K562 (cell line): ENCODE results near the gene TRAPPC2L. TPM values are rescaled to one million over a fixed set of nuclear protein-coding genes. Genes with fewer than 3 reads are reported as not detected.
A peak's percentile ranks its signal among the peaks of the same experiment; 100 is the strongest.

Experiments
- GTF2E2 ChIP-seq: fragments of 200-800 bp; sonication (Bioruptor generic); IDR thresholded peaks from 2 replicates; pipeline ENCODE4 v1.6.1; 2016; ENCODE audit warnings: missing genetic modification characterization, missing compliant biosample characterization
- KAT7 ChIP-seq: sonication (generic); formaldehyde crosslinking; IDR thresholded peaks from 2 replicates; pipeline ENCODE4 v1.8.0; 2022; ENCODE audit warnings: missing genetic modification reagents, mild to moderate bottlenecking, borderline replicate concordance
- MBD2 ChIP-seq: sonication (generic); IDR thresholded peaks from 2 replicates; pipeline ENCODE4 v1.6.1; 2016; ENCODE audit warnings: low read depth, borderline replicate concordance
- POLR2A ChIP-seq: fragments of 450-650 bp; conservative IDR thresholded peaks from 2 replicates; pipeline ENCODE4 v1.6.1; 2016
- RBM17 ChIP-seq: fragments of 200-400 bp; formaldehyde crosslinking; IDR thresholded peaks from 2 replicates; pipeline ENCODE4 v1.6.1; 2017; ENCODE audit warnings: low read depth, mild to moderate bottlenecking, low read length, borderline replicate concordance
- SIN3B ChIP-seq: fragments of 450-650 bp; IDR thresholded peaks from 2 replicates; pipeline ENCODE4 v1.6.1; 2017; ENCODE audit warnings: low read depth, mild to moderate bottlenecking, moderate library complexity
- SIRT6 ChIP-seq: IDR thresholded peaks from one replicate; pipeline ENCODE4 v1.6.1; 2012; ENCODE audit warnings: low read depth, mild to moderate bottlenecking, control low read depth, inconsistent platforms, low read length, moderate library complexity
- STAT5B ChIP-seq: fragments of 250-450 bp; sonication (Bioruptor Pico); IDR thresholded peaks from 2 replicates; pipeline ENCODE4 v1.8.0; 2021; ENCODE audit warnings: mild to moderate bottlenecking, inconsistent platforms
- TAF7 ChIP-seq: fragments of 450-650 bp; IDR thresholded peaks from 2 replicates; pipeline ENCODE4 v1.6.1; 2016; ENCODE audit warnings: missing genetic modification characterization, missing compliant biosample characterization
- U2AF1 ChIP-seq: fragments of 200-400 bp; formaldehyde crosslinking; optimal IDR thresholded peaks from 2 replicates; pipeline ENCODE3; 2017; ENCODE audit warnings: mild to moderate bottlenecking, low read depth, low read length, moderate library complexity
- ZFP30 ChIP-seq: fragments of 250-450 bp; sonication (Bioruptor Pico); IDR thresholded peaks from 2 replicates; pipeline ENCODE4 v1.8.0; 2022; ENCODE audit warnings: moderate library complexity, mild to moderate bottlenecking, inconsistent platforms, borderline replicate concordance
- ZFP36 ChIP-seq: fragments of 150-350 bp; IDR thresholded peaks from 2 replicates; pipeline ENCODE4 v1.6.1; 2018; ENCODE audit warnings: low read length, low read depth; ENCODE audit not compliant: partially characterized antibody
- ZSCAN32 ChIP-seq: fragments of 450-650 bp; formaldehyde crosslinking; IDR thresholded peaks from 2 replicates; pipeline ENCODE4 v1.4.0; 2020; ENCODE audit warnings: mild to moderate bottlenecking, moderate library complexity
- polyA plus RNA-seq, 8 experiments: library from polyadenylated mRNA; depleted of rRNA in 4 of 8; stranded (reverse) in 5 of 8; unstranded in 3 of 8; fragments of >200 nt; fragmentation: Nextera tagmentation in 2 of 8; fragmentation: Illumina TruSeq in 1 of 8; extraction: Ambion mirVana in 2 of 8; extraction: Trizol in 1 of 8; gene quantifications; 2 replicates each; pipeline versions ENCODE4 v1.2.1 to v1.2.3, GENCODE V29; 2011 to 2014; ENCODE audit warnings: inconsistent platforms in 1 of 8, missing spikeins in 1 of 8
- total RNA-seq, 7 experiments: library from RNA; depleted of rRNA in 6 of 7; stranded (reverse); fragments of >200 nt in 6 of 7; fragmentation: Illumina TruSeq in 2 of 7; extraction: Trizol in 2 of 7; gene quantifications; 2 replicates each; pipeline versions ENCODE4 v1.2.1 to v1.2.3, GENCODE V29; 2011 to 2021; ENCODE audit warnings: low replicate concordance in 1 of 7
- TF ChIP-seq, protein P1 (sequence below): sonication (generic); formaldehyde crosslinking; IDR thresholded peaks from 2 replicates; pipeline ENCODE4 v1.8.0; 2022; ENCODE audit warnings: mild to moderate bottlenecking, missing genetic modification reagents
- TF ChIP-seq, protein P2 (sequence below): fragments of 450-650 bp; IDR thresholded peaks from 2 replicates; pipeline ENCODE4 v1.6.1; 2018; ENCODE audit warnings: mild to moderate bottlenecking, low read depth; ENCODE audit not compliant: partially characterized antibody
- TF ChIP-seq, protein P3 (sequence below): fragments of 450-650 bp; IDR thresholded peaks from 2 replicates; pipeline ENCODE4 v1.6.1; 2017; ENCODE audit warnings: antibody characterized with exemption, mild to moderate bottlenecking

The TRAPPC2L gene
- total and polyA plus RNA-seq, 9 of the 15 experiments (the other 6 are each of a cell fraction or from before 2014, with no cell fraction given) = 60.4 to 398 (median 97.5) TPM

DNA sequence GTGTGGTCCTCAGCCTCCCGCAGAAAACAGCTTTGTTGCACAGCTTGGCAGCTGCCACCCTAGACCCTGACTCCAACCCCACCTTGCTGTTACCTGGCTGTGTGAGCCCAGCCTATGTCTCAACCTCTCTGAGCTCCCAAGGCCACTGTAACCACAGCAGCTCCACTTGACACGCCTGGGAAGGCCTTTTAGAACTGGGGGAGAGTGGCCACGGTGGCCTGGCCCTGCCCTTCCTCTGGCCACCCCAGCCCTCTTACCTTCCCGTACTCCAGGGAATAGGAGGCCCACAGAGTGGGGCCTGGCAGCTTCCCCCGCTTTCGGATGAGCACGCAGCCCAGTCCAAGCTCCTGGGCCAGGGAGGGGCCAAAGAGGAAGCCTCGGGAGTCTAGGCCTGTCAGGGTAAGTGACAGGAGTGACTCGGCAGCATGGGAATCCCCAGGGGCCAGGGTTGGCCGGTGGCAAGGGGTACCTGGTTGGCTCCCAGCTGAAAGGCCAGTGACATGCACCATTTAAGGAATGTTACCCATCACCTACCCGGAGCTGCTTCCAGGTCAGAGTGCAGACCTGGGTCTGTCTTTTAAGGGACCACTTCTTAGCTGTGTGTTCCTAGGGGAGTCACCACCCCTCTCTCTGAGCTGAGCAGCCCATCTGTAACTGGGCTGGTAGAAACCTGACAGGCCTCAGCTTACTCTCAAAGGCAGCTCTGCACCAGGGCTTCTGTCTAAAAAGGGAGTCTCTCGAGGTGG is 46.6 kb upstream of the TRAPPC2L start (continued):
- TF ChIP-seq GTF2E2 (no peak), ZFP30 (CRISPR knock-in tag) (no peak), POLR2A (peak; percentile 38; the same call in 1 of the 2 replicates), STAT5B (CRISPR knock-in tag) (no peak), MBD2 (no peak), SIRT6 (no peak), ZSCAN32 (CRISPR knock-in tag) (no peak), KAT7 (CRISPR knock-in tag) (peak; percentile 57; the same call in 1 of the 2 replicates), TAF7 (no peak), ZFP36 (peak; percentile 82), RBM17 (no peak), SIN3B (0 out of 2 replicates have a peak, but pooled peaks have one; percentile 26), U2AF1 (no peak)
- TF ChIP-seq, protein P1, sequence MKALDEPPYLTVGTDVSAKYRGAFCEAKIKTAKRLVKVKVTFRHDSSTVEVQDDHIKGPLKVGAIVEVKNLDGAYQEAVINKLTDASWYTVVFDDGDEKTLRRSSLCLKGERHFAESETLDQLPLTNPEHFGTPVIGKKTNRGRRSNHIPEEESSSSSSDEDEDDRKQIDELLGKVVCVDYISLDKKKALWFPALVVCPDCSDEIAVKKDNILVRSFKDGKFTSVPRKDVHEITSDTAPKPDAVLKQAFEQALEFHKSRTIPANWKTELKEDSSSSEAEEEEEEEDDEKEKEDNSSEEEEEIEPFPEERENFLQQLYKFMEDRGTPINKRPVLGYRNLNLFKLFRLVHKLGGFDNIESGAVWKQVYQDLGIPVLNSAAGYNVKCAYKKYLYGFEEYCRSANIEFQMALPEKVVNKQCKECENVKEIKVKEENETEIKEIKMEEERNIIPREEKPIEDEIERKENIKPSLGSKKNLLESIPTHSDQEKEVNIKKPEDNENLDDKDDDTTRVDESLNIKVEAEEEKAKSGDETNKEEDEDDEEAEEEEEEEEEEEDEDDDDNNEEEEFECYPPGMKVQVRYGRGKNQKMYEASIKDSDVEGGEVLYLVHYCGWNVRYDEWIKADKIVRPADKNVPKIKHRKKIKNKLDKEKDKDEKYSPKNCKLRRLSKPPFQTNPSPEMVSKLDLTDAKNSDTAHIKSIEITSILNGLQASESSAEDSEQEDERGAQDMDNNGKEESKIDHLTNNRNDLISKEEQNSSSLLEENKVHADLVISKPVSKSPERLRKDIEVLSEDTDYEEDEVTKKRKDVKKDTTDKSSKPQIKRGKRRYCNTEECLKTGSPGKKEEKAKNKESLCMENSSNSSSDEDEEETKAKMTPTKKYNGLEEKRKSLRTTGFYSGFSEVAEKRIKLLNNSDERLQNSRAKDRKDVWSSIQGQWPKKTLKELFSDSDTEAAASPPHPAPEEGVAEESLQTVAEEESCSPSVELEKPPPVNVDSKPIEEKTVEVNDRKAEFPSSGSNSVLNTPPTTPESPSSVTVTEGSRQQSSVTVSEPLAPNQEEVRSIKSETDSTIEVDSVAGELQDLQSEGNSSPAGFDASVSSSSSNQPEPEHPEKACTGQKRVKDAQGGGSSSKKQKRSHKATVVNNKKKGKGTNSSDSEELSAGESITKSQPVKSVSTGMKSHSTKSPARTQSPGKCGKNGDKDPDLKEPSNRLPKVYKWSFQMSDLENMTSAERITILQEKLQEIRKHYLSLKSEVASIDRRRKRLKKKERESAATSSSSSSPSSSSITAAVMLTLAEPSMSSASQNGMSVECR = 0 out of 2 replicates have a peak, but pooled peaks have one; percentile 43
- TF ChIP-seq, protein P2, sequence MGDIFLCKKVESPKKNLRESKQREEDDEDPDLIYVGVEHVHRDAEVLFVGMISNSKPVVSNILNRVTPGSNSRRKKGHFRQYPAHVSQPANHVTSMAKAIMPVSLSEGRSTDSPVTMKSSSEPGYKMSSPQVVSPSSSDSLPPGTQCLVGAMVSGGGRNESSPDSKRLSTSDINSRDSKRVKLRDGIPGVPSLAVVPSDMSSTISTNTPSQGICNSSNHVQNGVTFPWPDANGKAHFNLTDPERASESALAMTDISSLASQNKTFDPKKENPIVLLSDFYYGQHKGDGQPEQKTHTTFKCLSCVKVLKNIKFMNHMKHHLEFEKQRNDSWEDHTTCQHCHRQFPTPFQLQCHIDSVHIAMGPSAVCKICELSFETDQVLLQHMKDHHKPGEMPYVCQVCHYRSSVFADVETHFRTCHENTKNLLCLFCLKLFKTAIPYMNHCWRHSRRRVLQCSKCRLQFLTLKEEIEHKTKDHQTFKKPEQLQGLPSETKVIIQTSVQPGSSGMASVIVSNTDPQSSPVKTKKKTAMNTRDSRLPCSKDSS = no peak
- TF ChIP-seq, protein P3, sequence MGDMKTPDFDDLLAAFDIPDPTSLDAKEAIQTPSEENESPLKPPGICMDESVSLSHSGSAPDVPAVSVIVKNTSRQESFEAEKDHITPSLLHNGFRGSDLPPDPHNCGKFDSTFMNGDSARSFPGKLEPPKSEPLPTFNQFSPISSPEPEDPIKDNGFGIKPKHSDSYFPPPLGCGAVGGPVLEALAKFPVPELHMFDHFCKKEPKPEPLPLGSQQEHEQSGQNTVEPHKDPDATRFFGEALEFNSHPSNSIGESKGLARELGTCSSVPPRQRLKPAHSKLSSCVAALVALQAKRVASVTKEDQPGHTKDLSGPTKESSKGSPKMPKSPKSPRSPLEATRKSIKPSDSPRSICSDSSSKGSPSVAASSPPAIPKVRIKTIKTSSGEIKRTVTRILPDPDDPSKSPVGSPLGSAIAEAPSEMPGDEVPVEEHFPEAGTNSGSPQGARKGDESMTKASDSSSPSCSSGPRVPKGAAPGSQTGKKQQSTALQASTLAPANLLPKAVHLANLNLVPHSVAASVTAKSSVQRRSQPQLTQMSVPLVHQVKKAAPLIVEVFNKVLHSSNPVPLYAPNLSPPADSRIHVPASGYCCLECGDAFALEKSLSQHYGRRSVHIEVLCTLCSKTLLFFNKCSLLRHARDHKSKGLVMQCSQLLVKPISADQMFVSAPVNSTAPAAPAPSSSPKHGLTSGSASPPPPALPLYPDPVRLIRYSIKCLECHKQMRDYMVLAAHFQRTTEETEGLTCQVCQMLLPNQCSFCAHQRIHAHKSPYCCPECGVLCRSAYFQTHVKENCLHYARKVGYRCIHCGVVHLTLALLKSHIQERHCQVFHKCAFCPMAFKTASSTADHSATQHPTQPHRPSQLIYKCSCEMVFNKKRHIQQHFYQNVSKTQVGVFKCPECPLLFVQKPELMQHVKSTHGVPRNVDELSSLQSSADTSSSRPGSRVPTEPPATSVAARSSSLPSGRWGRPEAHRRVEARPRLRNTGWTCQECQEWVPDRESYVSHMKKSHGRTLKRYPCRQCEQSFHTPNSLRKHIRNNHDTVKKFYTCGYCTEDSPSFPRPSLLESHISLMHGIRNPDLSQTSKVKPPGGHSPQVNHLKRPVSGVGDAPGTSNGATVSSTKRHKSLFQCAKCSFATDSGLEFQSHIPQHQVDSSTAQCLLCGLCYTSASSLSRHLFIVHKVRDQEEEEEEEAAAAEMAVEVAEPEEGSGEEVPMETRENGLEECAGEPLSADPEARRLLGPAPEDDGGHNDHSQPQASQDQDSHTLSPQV = peak; percentile 34; the same call in 1 of the 2 replicates
